Nephron (organoid): ENCODE results near the gene PLEKHA8.

Experiments
- H3K27ac Mint-ChIP-seq, 3 experiments: 2 replicates each; pipeline ENCODE4 v1.8.0; 2020; ENCODE audit warnings: mixed read lengths in 3 of 3, mild to moderate bottlenecking in 2 of 3, moderate library complexity in 1 of 3
- H3K27me3 Mint-ChIP-seq: 2 replicates; pipeline ENCODE4 v1.8.0; 2021; ENCODE audit warnings: low read depth, mild to moderate bottlenecking, moderate library complexity, mixed read lengths
- H3K36me3 Mint-ChIP-seq: 2 replicates; pipeline ENCODE4 v1.8.0; 2020; ENCODE audit warnings: low read depth, mixed read lengths
- H3K4me1 Mint-ChIP-seq: 2 replicates; pipeline ENCODE4 v1.8.0; 2020; ENCODE audit warnings: mixed read lengths
- H3K4me3 Mint-ChIP-seq, 3 experiments: 2 replicates each; pipeline ENCODE4 v1.8.0; 2020; ENCODE audit warnings: mild to moderate bottlenecking in 3 of 3, mixed read lengths in 3 of 3, moderate library complexity in 2 of 3
- H3K9me3 Mint-ChIP-seq: 2 replicates; pipeline ENCODE4 v1.8.0; 2020; ENCODE audit warnings: mixed read lengths
- CTCF ChIP-seq, 3 experiments: fragments of 200-600 bp; sonication (generic); IDR thresholded peaks; one replicate each; pipeline ENCODE4 v1.5.0; 2021; ENCODE audit warnings: antibody characterized with exemption in 3 of 3; ENCODE audit not compliant: unreplicated experiment in 3 of 3

The PLEKHA8 gene

GRCh38 chr7:30140456-30140855 lies 112.2 kb downstream of the PLEKHA8 start:
- no peaks in the 10 kb centered on the region for H3K36me3 Mint-ChIP-seq
- no peak overlapping the region for H3K4me3 Mint-ChIP-seq
- no peaks in the 10 kb centered on the region for H3K27me3 Mint-ChIP-seq
- H3K9me3 Mint-ChIP-seq, result no peaks in the 10 kb centered on the region
- peak overlapping the region in 2 of 3 experiments; percentile 38 to 71 for H3K27ac Mint-ChIP-seq
- TF ChIP-seq CTCF (IDR thresholded peaks at IDR 0.05; ENCODE audit: unreplicated experiment in 3 of 3), result no peak
- H3K4me1 Mint-ChIP-seq, result peaks cover 37% of the 10 kb centered on the region

GRCh38 chr7:30142710-30143109 lies 114.5 kb downstream of the PLEKHA8 start:
- H3K27ac Mint-ChIP-seq, result peak overlapping the region; percentile 56 to 89 (median 82)
- H3K4me3 Mint-ChIP-seq, result peak overlapping the region in 2 of 3 experiments; percentile 19 to 35
- no peaks in the 10 kb centered on the region for H3K27me3 Mint-ChIP-seq
- H3K36me3 Mint-ChIP-seq, result no peaks in the 10 kb centered on the region
- no peak for TF ChIP-seq CTCF (IDR thresholded peaks at IDR 0.05; ENCODE audit: unreplicated experiment in 3 of 3)
- H3K9me3 Mint-ChIP-seq, result no peaks in the 10 kb centered on the region
- peaks cover 32% of the 10 kb centered on the region for H3K4me1 Mint-ChIP-seq

DNA sequence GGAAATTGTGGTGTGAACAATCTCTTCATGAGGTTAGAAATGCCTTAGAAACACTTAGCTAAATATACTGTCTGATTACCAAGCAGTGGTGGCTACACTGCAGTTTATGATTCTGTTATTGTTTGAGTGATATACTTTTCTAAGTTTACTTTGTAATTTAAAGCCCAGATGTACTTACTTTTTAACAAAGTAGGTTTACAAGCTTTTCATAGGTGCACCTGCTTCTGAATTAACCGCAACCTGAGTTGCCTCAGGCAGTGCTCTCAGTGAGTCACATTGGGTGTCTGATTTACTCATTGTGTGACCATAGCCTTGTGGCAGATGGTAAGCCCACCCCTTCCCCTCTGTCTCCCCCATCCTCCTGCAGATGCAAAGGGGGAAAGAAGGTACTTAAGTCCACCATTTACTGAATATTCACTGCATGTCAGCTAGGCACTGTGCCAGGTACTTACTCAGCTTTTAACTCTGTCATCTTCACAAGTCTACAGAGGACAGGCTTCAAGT lies 115.6 kb downstream of the PLEKHA8 start:
- Mint-ChIP-seq H3K9me3 (no peaks in the 10 kb centered on the region), H3K36me3 (no peaks in the 10 kb centered on the region), H3K27me3 (no peaks in the 10 kb centered on the region), H3K4me1 (peaks cover 32% of the 10 kb centered on the region), H3K27ac (peak overlapping the region; percentile 56 to 89 (median 82)), H3K4me3 (no peak overlapping the region)
- TF ChIP-seq CTCF (IDR thresholded peaks at IDR 0.05; ENCODE audit: unreplicated experiment in 3 of 3), result no peak

DNA sequence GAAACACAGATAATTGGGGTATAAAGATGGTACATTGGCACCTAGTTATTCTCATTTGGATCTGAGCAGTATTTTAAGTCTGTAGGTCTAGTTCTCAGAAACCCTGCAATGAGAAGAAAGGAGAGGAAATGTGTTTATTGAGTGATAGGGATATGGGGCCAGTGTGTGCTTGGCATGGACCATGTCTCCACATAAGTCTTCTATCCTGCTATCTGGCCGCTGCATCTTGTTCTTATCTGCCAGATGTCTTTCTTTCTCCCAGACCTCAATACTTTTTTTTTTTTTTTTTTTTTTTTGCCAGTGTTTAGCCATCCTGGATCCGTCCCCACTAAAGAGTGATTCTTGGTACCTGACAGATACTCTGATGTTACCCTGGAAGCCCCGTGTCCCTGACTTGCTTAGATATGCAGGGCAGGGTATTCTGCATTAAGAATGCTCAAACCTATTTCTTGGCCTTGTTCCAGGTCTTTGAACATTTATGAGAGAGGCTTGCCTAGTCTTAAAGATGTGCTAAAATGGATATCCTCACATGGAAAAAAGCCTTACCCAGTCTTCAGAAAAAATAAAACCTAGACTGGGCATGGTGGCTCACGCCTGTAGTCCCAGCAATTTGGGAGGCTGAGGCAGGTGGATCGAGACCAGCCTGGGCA lies 116.6 kb downstream of the PLEKHA8 start:
- H3K4me3 Mint-ChIP-seq, result no peak overlapping the region

DNA sequence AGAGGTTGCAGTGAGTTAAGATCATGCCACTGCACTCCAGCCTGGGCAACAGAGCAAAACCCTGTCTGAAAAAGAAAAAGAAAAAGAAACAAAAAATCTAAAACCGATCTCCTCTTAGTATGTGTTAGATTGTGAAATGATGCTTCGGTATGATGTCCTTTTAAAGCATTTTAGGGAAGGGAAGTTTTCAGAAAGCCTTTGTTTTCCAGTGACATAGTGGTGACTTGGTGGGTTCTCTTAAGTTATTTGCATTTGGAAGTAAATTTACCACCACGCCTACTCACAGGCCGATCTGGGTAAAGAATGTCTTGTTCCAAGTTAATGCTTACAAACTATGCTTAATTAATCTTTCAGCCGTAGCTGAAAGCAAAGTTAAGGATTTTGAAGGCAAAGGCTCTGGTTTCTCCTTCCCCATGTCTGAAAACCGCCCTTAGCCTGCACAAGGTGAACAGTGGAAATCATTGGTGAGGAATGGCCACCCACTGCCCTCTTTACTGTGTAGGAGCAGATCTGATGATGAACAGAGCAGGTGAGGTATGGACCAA lies 117.3 kb downstream of the PLEKHA8 start:
- no peaks in the 10 kb centered on the region for H3K9me3 Mint-ChIP-seq
- TF ChIP-seq CTCF (IDR thresholded peaks at IDR 0.05; ENCODE audit: unreplicated experiment in 3 of 3), result no peak
- no peak overlapping the region for H3K27ac Mint-ChIP-seq

More for the DNA sequence above, 116.6 kb downstream of the PLEKHA8 start:
- Mint-ChIP-seq H3K27me3 (no peaks in the 10 kb centered on the region), H3K36me3 (no peaks in the 10 kb centered on the region), H3K4me1 (peaks cover 32% of the 10 kb centered on the region), H3K27ac (peak overlapping the region; percentile 56 to 89 (median 67)), H3K9me3 (no peaks in the 10 kb centered on the region)
- no peak for TF ChIP-seq CTCF (IDR thresholded peaks at IDR 0.05; ENCODE audit: unreplicated experiment in 3 of 3)

More for the DNA sequence above, 117.3 kb downstream of the PLEKHA8 start:
- peaks cover 28% of the 10 kb centered on the region for H3K4me1 Mint-ChIP-seq
- H3K27me3 Mint-ChIP-seq, result no peaks in the 10 kb centered on the region
- H3K36me3 Mint-ChIP-seq, result no peaks in the 10 kb centered on the region
- H3K4me3 Mint-ChIP-seq, result no peak overlapping the region
